ENCODE measurements around the gene PTPRN2.
"Not testable (repeated sequence)": the region's sequence is repeated elsewhere in the genome, so short reads cannot be mapped to it uniquely, and the experiment has no call there.

Gene PTPRN2

DNA sequence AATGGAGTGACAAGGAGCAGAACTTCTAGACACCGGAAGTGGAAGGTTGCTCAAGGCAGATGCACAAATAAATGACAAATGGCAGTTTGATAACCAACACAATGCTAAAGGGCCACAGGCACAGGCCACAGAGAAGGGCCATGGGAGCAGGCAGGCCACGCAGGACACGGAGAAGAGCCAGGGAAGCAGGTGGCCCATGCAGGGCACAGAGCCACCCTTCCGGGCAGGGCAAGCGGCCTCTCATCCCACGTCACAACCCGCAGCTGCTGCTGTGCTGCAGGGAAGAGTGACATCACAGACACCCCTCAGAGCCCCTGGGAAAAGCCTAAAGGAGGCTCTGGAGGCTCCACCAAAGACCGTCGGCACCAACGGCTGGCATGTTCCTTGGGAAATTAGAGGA is 328.5 kb downstream of the PTPRN2 start:
- DNase-seq: no peak

DNA sequence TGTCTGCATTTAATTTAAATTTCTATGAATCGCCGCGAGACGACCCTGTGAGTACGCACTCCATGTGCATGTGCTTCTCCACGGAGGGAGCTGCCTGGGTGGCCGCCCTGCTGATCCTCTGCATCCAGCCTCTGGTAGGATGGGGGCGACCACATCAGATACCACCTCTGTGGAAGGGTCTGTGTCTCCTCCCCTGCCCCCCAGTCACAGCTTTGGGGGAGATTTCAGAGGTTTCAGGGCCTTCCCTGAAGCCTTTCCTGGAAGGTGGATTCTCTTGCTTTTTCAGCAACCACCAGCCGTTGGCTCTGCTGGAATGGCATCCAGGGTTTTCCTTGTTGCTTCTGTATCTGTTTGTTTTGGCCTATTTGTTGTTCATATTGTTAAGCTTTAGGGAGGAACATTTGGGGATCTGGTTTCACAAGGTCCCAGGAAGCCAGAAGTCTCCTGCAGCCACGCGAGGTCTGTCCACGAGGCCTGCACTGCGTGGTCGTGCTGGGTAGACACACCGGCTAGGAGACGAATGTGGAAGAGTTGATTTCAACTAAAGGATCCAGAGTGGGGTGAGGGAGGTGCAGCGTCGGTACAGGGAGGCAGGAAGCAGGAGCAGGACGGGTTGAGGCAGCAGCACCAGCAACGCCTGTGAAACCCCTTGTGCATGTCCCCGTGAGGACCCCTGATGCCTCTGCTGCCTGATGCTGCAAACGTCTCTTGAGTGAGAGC is 329.1 kb downstream of the PTPRN2 start:
- DNase-seq: no peak

DNA sequence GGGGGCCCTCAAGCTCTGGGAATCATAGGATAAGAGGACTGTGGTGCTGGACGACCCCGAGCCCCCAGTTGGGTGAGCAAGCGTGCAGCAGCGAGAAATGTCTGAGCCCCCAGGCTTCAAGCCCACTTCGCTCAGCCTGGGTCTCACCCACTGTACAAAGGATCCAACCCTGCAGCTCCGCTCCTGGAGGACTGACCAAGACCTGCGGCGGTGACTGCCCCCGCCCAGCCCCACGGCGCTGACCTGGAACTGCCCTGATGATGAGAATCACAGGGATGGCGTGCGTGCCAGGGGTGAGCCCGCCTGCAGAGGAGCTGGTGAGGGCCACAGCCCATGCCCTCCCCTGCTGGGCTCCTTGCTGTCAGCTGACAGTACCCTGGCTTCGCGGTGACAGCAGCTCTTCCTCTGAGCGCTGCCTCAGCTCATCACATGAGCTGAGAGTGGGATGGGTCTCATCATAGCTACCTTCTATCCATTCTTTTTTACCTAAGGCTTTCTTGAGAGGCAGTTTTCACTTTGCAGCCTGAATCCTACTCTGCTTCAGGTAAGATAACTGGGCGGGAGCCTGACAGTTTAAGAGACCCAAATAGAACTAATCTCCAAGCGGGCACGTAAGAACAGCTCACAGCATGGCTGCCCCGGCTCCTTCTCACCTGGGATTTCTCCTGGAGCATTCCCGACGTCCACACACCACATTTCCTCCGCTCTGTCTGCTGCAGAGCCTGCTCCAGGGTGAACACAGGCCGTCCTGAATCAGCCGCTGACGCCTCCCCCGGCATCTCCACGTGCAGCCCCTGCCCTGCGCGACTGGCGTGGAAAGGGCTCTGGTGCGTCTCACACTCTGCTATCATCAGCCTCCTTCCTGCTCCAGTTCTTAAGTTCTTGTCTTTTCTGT is 329.9 kb downstream of the PTPRN2 start:
- no peak for DNase-seq

DNA sequence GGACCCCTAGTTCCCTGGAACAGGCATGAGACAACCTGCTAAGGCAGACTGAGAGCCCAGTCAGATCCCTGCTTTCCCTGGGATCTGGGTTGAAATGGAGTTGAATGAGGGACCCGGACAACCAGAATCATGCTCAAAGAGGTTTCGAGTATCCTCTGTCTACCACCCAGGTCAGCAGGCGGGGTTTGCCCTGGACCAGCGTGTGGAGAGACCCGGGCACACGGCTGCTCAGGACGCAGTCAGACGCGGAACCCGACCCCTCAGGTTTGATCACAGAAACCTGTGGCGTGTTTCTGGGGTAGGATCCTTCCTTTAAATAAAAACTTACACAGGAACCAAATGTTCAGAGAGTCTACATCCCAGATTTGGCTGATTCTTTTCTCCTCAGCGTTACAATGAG is 330.6 kb downstream of the PTPRN2 start:
- DNase-seq: no peak

DNA sequence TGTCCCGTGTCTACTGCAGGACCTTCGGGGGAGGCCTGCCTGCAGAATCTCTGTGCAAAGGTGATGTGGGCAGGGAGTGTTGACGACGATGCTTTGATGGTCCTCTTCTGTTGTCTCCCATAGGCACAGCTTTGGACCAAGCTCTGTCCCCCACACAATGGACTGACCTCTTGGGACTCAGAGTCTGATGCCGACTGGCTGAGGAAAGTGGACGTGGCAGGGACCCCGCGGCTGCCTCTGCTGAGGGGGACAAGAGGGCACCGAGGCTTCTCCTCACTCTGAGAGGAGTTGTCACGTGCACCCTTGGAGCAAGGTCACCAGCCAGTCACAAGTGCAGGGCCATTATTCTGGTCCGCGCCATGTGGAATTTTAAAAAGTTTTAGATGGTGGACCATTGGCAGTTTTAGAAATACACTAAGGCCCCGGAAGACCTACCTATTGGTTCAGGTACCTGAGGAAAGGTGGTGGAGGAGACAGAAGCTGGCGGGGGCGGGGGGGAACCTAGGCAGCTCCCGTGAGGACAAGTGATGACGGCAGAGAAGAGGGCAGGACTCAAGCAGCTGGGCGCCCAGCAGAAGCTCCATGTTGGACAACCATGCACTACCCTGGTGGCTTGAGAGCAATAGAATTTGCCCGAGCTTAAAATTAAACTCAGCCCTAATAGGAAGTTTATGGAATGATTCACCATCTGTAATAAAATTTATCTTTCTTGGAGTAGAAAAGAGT is 331.4 kb downstream of the PTPRN2 start:
- DNase-seq: no peak

DNA sequence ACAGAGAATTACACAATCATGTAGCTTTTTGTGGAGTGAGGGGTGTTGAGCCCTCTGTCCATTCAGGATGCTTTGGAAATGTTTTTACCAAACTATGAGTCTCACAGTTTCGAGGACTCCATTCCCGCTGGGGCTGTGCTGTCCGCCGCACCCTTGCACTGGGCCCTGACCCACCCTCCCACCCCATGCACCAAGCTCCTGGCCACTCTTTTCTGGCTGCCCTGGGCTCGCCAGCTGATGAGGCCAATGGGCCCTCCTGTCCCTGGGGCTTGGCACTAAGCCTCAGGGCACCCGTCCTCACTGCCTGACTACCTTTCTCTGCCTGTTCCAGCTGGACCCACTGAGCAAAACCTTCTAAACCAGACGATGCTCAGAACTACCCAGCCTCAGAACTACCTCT is 332.1 kb downstream of the PTPRN2 start:
- DNase-seq: no peak

DNA sequence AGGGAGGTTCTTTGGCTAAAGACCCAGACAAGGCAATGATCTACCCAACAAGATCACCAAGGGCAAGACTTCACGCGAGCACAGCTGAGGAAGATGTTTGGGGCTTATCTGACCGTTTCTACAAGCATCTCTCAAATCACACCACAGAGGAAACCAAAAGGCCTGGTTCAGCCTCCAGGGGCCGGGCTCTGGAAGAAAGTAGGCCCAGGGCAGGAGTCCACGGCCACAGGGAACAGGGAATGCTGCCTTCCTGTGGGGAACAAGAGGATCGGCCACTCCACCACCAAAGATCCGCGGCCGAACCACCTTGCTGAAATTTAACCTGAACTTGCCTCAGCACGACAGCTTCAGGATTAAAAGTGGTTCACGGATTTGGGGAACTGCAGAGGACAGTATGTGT is 332.5 kb downstream of the PTPRN2 start:
- DNase-seq: no peak

DNA sequence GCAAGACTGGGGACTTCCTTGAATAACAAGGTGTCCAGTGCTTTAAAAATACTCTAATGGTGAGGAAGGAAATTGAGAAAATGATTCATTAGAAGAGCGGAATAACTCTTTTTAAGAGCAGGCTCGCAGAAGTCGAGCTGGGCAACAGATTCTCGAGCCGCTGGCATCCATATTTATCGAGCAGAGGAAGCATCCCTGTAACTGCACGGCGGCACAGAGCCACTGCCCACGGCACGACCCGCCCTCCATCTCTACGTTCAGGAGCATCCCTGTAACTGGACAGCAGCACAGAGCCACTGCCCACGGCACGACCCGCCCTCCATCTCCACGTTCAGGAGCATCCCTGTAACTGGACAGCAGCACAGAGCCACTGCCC is 334.0 kb downstream of the PTPRN2 start:
- DNase-seq: not testable (repeated sequence)

DNA sequence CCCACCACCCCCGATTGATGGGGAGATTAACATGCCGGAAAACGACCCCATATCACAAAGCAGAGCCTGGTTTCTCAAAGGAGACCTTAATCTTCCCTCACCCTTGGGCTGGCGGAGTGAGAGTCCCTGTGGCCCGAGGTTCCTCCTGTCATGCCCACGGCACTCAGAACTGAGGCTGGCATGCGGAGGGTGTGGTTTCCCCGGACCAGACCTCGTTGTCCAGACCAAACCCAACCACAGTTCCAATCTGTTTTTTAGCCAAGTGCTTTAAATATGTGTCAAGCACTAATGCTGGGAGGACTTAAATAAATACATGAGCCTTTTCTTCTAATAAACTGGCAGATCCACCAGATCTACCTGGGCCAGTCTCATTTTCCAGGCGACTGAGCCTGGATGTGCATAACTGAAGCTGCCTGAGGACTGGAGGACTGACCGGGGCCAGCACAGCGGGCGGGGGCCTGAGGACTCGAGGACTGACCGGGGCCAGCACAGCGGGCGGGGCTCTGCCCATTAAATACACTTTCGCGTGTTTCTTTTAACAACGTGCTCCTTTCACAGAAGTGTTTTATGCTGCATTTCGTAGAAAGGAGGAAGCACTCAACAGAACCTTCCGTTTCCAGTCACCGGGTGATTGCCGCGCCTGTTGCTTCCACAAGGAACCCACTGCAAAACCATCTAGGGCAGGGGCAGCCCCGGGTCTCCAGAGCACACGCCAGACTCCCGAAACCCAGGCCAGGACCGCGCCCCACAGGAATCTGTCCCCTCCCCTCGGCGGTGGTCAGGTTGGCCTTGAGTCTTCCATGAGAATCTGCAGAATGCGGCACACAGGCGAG is 334.6 kb downstream of the PTPRN2 start:
- no peak for DNase-seq

DNA sequence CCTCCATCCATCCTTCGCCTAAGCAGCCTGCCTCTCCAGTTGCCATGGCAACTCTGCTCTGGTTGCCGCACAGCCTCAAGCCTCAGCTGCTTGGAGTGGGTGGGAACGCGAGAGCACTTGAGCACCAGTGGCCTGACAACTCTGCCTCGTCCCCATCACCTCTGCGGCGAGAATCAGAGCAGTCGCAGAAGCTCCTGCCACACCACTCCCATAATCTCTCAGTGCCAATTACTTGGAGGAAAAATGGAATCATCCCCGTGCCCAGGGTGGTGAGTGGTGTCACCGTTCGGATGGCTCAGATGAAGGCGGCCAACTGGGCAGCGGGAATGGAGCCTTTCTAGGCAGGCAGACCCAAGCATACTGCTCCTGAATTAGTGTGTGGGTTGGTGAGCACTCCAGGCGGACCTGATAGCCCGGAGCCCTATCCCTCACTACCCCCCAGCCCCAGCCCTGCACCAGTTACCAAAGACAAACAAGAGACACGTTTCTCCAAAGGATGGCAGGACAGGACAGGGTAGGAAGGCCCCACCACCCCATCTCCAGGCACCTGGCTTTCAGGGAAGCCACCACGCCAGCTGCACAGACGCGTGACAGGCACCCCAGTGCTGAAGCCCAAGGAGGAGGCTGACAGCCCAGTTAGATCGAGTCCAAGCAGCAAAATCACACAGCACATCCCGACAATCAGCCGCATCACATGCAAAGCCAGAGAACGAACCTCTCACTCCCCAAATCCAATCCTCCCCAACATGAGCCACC is 335.4 kb downstream of the PTPRN2 start:
- no peak for DNase-seq

DNA sequence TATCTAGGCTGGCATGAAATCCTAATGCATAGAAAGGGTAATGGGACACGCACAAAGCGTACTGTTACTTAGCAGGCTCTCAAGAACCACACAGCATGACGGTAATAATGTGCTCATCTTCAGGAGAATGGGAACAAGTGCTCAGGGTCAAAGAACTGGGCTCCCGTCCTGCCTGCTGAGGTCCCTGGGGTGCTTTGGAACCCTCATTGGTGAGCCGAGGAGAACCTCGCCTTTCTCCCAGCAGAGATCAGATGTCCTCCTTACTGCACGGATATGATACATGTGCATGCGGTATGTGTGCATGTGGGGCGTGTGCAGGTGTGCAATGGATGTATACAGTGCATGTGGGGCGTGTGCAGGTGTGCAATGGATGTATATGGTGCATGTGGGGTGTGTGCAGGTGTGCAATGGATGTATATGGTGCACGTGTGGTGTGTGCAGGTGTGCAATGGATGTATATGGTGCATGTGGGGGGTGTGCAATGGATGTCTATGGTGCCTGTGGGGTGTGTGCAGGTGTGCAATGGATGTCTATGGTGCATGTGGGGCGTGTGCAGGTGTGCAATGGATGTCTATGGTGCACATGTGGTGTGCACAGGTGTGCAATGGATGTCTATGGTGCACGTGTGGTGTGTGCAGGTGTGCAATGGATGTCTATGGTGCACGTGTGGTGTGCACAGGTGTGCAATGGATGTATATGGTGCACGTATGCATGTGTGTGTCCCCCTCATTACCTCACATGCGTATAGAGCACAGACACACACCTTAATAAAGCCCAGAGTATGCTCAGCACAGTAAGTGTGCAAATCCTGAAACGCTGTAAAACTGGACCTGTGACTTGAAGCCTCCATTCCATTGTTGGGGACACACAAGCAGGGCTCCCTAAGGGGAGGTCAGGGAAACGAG is 336.3 kb downstream of the PTPRN2 start:
- no peak for DNase-seq

DNA sequence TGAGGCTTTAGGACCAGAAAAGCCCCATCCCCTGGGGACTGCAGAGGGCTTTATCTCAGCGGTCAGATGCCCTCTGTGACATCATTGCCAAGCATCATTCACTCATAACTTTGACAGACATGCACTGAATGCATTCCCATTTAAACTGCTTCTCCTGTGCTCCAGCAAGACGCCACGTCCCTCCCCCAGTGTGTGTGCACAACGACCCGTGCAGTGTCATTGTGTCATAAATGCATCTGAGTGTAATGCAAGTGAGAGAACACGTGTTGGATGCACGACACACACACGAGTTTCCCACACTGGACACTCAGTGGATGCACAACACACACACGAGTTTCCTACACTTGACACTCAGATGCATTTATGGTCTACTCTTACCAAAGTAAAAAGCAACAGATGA is 337.9 kb downstream of the PTPRN2 start:
- no peak for DNase-seq

DNA sequence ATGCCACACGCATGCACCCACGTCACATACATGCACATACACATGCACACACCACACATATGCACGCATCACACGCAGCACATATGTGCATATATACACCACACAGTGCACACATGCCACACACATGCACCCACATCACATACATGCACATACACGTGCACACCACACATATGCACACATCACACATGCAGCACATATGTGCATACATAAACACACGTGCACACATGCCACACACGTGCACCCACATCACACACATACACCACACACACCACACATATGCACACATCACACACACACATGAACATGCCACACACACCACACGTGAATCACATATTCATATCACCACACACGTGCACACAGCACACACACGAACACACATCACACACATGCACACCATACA is 338.8 kb downstream of the PTPRN2 start:
- no peak for DNase-seq

DNA sequence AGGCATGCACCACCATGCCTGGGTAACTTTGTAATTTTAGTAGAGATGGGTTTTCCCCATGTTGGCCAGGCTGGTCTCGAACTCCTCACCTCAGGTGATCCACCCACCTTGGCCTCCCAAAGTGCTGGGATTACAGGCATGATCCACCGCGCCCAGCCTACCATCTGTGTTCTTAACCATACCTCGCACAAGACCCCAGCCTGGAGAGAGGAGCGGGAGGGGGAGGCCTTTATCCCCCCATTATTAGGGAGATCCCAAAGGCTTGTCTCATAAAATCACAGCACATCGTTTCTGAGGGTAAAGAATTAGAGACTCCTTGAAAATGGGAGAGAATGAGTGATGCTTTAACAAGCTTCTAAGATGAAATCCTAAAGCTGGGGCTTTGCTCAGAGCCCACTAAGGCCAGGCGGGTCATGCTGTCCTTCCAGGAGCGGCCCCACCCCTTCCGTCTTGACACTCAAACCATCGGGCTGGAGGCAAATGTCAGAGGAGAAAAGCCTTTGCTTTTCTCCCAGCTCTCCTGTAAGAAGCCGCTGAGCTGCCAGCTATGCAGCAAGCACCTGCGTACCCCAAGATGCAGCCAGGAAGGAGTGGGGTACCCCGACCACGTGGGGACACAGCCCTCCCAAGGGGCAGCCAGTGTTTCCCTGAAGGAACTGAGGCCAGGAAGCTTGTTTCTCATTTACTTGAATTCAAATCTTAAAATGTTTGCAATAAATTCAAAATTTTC is 339.7 kb downstream of the PTPRN2 start:
- DNase-seq: no peak

DNA sequence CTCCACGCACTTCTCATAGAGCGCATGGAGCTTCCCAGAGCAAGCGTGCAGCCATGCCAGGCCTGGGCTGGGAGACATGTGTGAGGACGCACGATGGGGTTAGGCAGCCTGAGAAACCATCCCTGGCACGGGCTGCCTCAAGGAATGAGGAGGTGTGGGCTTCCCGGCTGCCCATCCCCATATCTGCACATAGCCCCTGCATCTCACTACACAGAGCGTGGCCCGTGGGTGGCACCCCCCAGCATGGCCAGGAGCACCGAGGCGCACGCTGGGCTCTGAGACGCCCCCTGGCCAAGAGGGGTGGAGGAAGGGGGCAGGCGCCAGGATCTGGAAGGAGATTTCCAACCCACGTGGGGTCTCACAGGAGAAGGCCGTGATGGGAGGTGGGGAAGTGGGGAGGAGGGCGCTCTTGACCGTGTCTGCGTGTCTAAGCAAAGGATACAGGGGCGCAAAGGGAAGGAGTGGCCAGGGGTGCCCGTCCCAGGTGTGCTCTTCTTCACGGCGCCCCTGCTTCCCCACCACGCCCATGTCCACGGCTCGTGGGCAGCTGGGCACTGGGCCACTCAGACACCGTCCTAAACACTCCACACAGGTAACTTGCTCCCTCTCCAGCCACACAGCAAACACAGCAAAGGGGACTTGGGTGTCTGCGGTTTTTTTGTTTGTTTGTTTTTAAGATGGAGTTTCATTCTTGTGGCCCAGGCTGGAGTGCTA is 340.5 kb downstream of the PTPRN2 start:
- no peak for DNase-seq

DNA sequence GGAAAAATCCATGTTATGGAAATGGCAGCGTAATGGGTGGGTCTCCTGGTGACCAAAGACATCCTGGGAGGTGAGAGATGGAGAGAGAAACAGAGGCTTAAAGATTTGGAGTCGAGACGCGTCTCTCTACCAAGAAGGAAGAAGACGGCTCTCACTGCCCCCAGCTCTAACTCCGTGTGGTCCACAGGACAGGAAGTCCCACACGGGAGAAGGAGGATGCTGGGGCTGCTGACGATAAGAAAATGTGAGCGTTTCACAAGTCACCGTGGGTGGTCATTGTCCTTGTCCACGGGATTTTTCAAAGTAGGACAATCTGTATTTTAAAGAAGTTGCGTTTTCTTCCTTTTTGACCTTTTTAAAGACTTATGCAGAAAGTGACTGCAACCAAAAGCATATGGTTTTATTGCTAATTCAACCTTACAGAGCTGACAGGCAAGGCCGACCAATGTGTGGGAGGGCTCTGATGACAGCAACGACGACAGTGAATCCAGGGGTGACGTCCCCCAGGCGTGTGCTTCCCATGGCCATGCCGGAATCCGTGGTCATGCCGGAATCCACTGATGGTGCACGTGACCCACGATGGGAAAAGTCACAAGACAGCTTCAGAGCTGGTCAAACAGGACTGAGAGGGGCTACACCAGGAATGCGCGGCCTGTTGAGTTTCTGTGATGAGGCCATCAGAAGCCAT is 341.2 kb downstream of the PTPRN2 start:
- no peak for DNase-seq

DNA sequence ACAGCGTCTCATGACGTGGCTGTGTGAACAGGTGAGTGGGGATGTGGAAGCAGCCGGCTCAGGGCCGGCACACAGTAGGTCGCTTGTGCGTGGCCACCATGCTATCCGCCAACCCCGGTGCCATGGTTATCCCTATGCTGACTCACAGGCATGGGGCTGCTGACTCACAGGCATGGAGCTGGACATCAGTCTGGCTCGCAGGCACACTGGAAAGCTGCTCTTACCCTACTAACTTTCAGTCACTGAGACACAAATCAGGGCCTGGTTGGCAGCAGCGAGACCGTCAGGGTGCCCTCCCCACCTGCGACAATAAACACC is 341.9 kb downstream of the PTPRN2 start:
- DNase-seq: no peak

DNA sequence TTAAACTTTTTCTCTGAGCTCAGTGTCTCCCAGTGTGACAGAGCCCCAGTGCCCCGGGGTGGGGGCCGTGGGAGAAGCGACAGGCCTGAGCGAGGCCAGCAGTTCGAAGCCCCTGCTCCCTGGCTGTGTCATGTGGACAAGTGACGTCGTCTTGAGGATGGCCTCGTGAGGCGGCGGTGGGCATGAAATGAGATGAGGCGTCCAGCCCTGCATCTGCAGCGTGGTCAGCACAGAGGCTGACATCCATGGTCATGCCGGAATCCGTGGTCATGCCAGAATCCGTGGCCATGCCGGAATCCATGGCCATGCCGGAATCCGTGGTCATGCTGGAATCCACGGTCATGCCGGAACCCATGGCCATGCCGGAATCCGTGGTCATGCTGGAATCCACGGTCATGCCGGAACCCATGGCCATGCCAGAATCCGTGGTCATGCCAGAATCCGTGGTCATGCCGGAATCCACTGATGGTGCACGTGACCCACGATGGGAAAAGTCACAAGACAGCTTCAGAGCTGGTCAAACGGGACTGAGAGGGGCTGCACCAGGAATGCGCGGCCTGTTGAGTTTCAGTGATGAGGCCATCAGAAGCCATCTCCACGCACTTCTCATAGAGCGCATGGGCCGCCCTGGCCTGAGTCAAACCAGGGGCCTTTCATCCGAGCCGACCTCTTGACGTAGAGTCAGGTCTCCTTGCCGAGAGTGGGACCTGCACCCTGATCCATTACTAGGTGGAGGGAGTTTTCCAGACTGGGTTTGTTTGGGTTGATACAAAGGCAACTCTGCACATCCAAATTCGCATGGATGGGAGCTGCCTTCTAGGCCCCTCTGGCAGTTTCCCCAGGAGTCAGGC is 342.5 kb downstream of the PTPRN2 start:
- no peak for DNase-seq
